Measurements from ENCODE around the gene KNG1. TPM values are rescaled to one million over a fixed set of nuclear protein-coding genes. Genes with fewer than 3 reads are reported as not detected.

The KNG1 gene
- total and polyA plus RNA-seq, 2 of the 8 experiments (the other 6 are each of a cell fraction or from before 2014, with no cell fraction given) = 0.05 TPM; not detected in 1

DNA sequence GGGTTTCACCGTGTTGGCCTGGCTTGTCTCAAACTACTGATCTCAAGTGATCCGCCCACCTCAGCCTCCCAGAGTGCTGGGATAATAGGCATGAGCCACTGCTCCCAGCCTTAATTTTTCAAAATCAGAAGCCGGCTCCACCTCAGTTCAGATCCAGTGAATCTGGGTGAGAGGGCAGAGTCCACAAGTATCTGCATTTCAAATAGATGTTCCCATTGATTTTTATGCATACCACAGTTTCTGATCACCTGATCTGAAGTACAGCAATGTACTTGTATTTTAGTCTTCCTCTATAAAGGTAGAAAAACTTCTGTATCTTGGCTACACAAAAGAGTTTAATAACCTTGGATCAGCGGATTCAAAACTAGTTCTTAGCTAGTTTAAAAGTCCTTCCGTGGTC, 62.0 kb downstream of the KNG1 start:
- peaks cover 7 to 10% of the 10 kb centered on the region in 2 experiments for H3K79me2 ChIP-seq (ENCODE audit: control insufficient read depth in 1 of 2, insufficient read depth in 2 of 2, low read length in 2 of 2)
- H3K27ac ChIP-seq (ENCODE audit: low read depth, low read length) = no peak overlapping the region
- no peak overlapping the region for H3K14ac ChIP-seq (ENCODE audit: insufficient read length)
- no peak overlapping the region for H3K4ac ChIP-seq (replicated peaks; ENCODE audit: insufficient read length, low read depth, low read length)
- H3K18ac ChIP-seq (ENCODE audit: extremely low read depth, low read length) = no peak overlapping the region
- H3K27me3 ChIP-seq (replicated peaks in 1 of 4; ENCODE audit: control insufficient read depth in 3 of 4, extremely low read depth in 1 of 4, insufficient read depth in 3 of 4, low read length in 3 of 4) = no peaks in the 10 kb centered on the region
- CTCF ChIA-PET (ENCODE audit: partially characterized antibody) = interaction anchor here (1.8 kb wide), 1 partner anchor 10 kb away, joined by 6 read pairs; no protein-coding TSS in a partner anchor
- no peak overlapping the region for H2BK12ac ChIP-seq (ENCODE audit: low read depth, low read length)
- H2BK15ac ChIP-seq (ENCODE audit: low read length) = no peak overlapping the region
- peaks cover 0 to 5% (median 2%) of the 10 kb centered on the region in 4 experiments; a peak in 5 of 8 replicates for H3K36me3 ChIP-seq (ENCODE audit: control insufficient read depth in 2 of 4, insufficient read depth in 4 of 4, low read length in 3 of 4)
- H3K79me1 ChIP-seq (ENCODE audit: low read depth, low read length) = no peaks in the 10 kb centered on the region
- H3K4me1 ChIP-seq (replicated peaks in 1 of 4; ENCODE audit: control insufficient read depth in 3 of 4, insufficient read depth in 4 of 4, low read length in 3 of 4) = peaks cover 0 to 12% (median 5%) of the 10 kb centered on the region in 4 experiments; a peak in 5 of 7 replicates
- H2BK20ac ChIP-seq (ENCODE audit: low read length) = no peak overlapping the region
- H3K9me3 ChIP-seq (ENCODE audit: insufficient read depth in 2 of 2, low read depth in 1 of 2, low read length in 1 of 2) = no peaks in the 10 kb centered on the region
- no peak overlapping the region for H3K4me3 ChIP-seq (ENCODE audit: extremely low read depth in 1 of 4, insufficient read depth in 2 of 4, low read depth in 3 of 4, low read length in 4 of 4)
- POLR2A ChIA-PET (ENCODE audit: partially characterized antibody) = interaction anchor here (4.4 kb wide), 1 partner anchor 10 kb away, joined by 28 read pairs; no protein-coding TSS in a partner anchor
- H3K56ac ChIP-seq (replicated peaks; ENCODE audit: insufficient read length, low read depth, low read length) = no peak overlapping the region
- no peak overlapping the region for H2AFZ ChIP-seq (ENCODE audit: low read length)
- DNase-seq (ENCODE audit: low read depth in 1 of 2, low spot score in 2 of 2) (no peak), FAIRE-seq (no peak)
- H3K9ac ChIP-seq (replicated peaks in 1 of 4; ENCODE audit: extremely low read depth in 1 of 4, low read depth in 3 of 4, low read length in 3 of 4) = no peak overlapping the region
- WGBS, 2 experiments (ENCODE audit: extremely low coverage in 1 of 2, insufficient coverage in 1 of 2, insufficient read length in 1 of 2, insufficient replicate concordance in 2 of 2, low coverage in 1 of 2, low lambda C conversion rate in 2 of 2, missing lambda C conversion rate in 1 of 2) = 92% methylated on average over 5 of the region's 5 CpGs; no CpG with 5 or more reads in 1 of the 2 experiments
- H4K5ac ChIP-seq (ENCODE audit: insufficient read length, low read depth, low read length) = no peak overlapping the region
- no peak overlapping the region for H2AK5ac ChIP-seq (ENCODE audit: low read depth, low read length)
- no peaks in the 10 kb centered on the region for H3K23me2 ChIP-seq (ENCODE audit: low read depth, low read length)
- H4K91ac ChIP-seq (replicated peaks; ENCODE audit: insufficient read length, low read length) = no peak overlapping the region
- no peak overlapping the region for H2BK5ac ChIP-seq (ENCODE audit: low read depth, low read length)
- no peak overlapping the region for H3K23ac ChIP-seq (ENCODE audit: insufficient read length)
- H4K8ac ChIP-seq (ENCODE audit: extremely low read depth, insufficient read depth, low read length) = no peak overlapping the region
- peaks cover 6 to 8% of the 10 kb centered on the region in 2 experiments for H4K20me1 ChIP-seq (replicated peaks in 1 of 2; ENCODE audit: control insufficient read depth in 1 of 2, insufficient read depth in 2 of 2, low read length in 2 of 2)
- TF ChIP-seq SP4 (IDR thresholded peaks at IDR 0.05; ENCODE audit: low read length) (no peak), KDM5A (IDR thresholded peaks at IDR 0.05; ENCODE audit: low read length) (no peak), JUN (IDR thresholded peaks at IDR 0.05; ENCODE audit: low read depth, low read length) (no peak)
- no peak overlapping the region for H3K4me2 ChIP-seq (ENCODE audit: insufficient read depth in 1 of 2, low read depth in 2 of 2, low read length in 2 of 2)
- no peak overlapping the region for H2BK120ac ChIP-seq (replicated peaks; ENCODE audit: low read depth, low read length)

Measured in H1 (cell line).